Epidermal melanocyte (primary cell): ENCODE measurements around the gene NXN.

Experiments
- DNase-seq: peaks from one replicate; pipeline ENCODE4 v3.0.0; 2011; ENCODE audit warnings: low spot score; ENCODE audit not compliant: insufficient read length

The NXN gene

DNA sequence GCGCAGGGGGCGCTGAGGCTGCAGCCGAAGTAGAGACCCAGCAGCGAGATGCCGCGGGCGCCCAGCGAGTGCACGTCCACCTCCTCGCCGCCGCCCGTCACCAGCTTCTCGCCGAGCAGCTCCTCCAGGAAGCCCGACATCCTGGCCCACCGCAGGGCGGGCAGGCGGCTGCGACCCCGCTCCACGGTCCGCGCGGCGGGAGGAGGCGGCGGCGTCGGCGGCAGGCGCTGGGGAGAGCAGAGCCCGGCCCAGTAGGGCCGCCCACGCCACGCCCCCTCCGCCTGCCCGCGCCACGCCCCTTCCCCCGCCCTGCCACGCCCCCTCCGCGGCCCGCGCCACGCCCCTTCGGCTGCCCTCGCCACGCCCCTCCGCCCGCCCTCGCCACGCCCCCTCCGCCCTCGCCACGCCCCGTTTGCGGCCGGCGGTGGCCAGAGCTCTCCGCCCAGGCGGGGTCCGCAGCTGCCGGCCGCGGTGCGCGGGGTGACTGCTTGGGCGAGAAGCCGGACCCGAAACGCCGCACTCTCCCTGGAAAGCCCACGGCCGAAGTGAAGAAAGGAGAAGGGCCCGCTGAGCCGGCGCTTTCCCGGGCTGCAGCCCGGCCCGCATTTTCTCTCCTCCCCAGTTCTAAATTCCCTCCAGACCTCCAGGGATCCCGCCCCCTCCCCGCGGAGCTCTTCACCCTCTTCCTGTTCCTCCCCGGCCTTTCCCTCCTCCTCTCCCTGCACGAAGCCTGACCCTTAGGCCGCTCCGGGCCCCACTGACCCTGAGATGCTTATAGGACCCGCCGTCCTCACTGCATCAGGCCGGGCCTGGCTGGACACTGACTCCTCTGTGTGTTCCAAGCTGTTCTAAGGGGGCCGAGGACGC lies at the start of gene NXN:
Gene NXN (minus strand): TSS at position 238 of the 867 bp plus-strand sequence.
- DNase-seq = peak; percentile 59

GRCh38 chr17:1027044-1027443 lies 47.5 kb upstream of the NXN start:
- DNase-seq = no peak

DNA sequence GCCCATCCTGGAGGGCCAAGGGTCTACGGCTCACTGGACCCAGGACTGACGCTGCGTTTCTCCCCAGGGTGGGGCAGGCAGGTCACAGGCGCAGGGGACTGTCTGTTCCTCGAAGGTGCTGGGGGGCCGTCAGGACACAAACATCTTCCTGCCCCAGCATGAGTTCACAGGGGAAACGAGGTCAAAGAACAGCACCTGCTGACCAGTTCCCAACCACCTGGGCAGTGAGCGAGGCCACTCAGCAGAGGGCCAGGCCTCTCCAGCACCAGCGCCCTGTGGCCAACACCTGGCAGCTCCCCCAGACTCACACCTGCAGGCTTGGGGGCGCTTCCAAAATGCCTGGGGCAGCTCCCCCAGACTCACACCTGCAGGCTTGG lies 47.0 kb upstream of the NXN start:
- no peak for DNase-seq

DNA sequence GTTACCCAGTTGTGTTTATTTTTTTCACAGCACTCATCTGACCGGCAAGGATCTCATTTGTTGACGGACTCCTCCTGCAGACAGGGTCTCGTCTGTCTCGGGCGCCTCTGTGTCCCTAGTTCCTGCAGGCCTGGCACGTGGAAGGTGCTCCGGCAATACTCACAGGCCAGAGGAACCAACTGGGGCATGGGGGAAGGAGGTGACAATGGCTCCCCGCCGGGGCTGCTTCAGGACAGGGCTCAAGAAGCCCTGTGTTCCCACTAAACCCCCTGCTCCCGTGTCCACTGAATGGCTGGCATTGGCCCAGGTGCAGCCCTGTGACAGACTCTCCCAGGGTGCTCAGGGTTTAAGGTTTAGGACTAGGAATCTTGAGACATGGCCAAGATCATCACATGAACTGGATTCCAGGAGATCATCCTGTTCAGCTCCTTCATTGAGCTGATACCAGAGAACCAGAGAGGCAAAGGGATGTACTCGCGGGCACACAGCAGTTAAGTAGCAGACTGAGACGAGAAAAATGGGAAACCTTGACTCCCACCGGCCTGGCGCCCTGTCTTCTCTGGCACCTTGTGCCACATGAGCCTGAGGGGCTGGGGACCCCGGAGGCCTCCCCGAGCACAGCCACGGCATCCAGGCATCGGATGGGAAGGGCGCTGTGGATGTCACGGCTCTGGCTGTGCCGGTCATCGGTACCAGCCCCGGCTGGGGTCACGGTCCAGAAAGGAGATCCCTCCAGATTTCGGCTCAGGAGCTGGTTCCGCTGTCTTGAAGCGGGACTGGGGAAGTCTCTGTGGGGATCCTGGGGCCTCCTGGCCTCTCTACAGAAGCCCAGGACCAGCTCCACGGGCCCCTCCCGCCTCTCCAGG lies 46.4 kb upstream of the NXN start:
- no peak for DNase-seq

- no peak for DNase-seq
Measured at GRCh38 chr17:1024076-1024475, 44.5 kb upstream of the NXN start.

- DNase-seq = no peak
Measured at GRCh38 chr17:1022278-1023024, 42.9 kb upstream of the NXN start.

DNA sequence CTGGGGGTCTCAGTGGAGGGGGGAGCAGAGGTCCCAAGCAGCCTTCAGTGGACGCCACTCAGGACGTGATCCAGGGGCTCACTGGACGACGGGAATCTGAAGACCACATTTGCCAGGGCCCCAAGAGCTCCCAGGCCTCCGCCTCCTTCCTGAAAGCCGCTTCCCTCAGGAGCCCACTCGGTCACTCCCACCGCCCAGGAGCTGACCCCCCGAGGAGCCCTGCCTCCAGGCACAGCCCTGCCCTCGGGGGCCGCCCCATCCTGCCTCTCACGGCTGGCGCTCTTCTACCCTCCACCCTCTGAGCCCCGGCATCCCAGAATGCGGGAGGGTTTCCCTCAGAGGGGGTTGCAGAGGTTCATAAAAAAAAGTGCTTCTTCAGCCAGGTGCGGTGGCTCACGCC lies 41.6 kb upstream of the NXN start:
- DNase-seq = no peak

GRCh38 chr17:1019451-1019850 lies 39.9 kb upstream of the NXN start:
- DNase-seq = no peak

GRCh38 chr17:1018547-1018946 lies 39.0 kb upstream of the NXN start:
- no peak for DNase-seq

DNA sequence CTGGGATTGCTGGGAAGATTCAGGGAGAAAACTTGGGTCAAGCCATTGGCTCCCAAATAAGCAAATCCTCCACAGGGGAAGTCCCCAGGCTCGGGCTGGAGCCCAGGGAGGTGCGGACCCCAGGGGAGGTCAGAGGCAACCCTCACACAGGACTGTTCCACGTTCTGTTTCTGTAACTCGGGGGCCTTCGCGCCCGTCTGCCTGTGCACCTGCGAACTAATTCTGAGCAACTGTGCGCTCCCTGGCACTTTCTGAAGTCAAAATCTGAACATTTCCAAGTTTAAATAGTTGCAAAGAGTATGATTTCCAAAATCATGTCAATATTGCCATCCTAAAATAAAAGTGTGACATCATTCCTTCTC lies 34.1 kb upstream of the NXN start:
- no peak for DNase-seq

DNA sequence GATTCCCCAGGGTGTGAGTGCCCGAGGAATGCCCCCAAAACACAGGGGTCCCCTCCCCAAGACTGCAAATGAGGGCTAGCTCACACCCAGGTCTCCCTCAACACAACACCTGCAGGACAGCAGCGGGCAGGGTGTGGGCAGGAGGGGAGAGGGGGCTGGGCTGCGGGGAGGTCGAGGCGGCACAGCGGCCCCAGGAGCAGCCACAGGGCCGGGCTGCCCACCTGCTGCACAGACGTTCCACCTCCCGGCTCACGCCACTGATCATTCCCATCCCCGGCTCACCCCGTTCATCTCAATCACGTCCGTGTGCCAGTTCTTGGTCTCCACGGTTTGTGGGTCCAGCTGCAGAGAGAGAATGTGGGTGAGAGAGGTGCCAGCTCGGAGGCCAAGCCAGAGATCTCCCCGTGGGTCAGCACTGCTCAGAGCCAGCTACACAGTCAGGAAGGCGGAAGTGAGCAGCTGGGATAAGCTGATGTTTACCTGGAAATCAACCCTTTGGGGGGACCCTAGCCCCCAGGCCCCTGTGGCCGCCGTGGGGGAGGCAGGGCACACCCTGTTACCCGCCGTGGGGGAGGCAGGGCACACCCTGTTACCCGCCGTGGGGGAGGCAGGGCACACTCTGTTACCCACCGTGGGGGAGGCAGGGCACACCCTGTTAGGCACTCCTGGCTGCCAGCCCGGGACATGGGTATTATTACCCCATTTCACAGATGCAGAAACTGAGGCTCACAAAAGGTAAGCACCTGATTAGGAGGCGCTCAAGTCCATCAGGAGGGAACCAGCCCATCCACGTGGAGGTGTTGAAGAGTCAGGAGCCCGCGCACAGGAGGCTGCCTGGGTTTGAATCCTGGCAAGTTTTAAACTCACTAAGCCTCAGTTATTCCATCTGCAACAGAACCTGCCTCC lies 33.5 kb upstream of the NXN start:
- DNase-seq = no peak

GRCh38 chr17:1011760-1012735 lies 32.5 kb upstream of the NXN start:
- no peak for DNase-seq

GRCh38 chr17:1011138-1011537 lies 31.6 kb upstream of the NXN start:
- no peak for DNase-seq

- DNase-seq = no peak
Measured at GRCh38 chr17:1010586-1010985, 31.0 kb upstream of the NXN start.

DNA sequence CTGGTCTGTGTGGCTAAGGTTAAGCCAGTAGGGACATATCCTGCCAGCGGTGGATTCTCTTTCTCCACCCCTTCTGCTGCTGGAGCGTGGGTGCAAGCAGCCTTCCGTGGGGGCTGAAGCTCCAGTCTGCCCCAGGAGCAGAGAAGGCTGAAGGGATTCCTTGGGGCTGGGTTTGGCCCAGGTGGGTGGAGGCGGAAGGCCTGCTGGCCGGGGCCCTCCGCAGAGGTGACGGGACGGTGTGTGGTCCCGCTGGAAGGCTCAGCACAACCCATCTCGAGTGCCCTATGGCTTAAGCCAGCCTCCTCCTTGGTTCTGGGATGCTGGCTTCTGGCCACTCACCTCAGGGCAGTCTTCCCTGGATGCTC lies 30.5 kb upstream of the NXN start:
- DNase-seq = no peak

GRCh38 chr17:1009229-1010085 lies 29.9 kb upstream of the NXN start:
- DNase-seq = no peak

GRCh38 chr17:1008008-1008761 lies 28.6 kb upstream of the NXN start:
- no peak for DNase-seq
